Liver (tissue), 3 donors: ENCODE results near the gene CCDC141.

Experiments used
- ATF3 ChIP-seq: IDR thresholded peaks from 2 replicates; pipeline ENCODE4 v1.6.1; 2016; ENCODE audit warnings: antibody characterized with exemption
- FOXA1 ChIP-seq: IDR thresholded peaks from 2 replicates; pipeline ENCODE4 v1.6.1; 2016; ENCODE audit warnings: antibody characterized with exemption
- HNF4A ChIP-seq, 2 donors: conservative IDR thresholded peaks; 2 replicates each; pipeline ENCODE4 v1.6.1; 2016; ENCODE audit warnings: antibody characterized with exemption in 2 of 2, mild to moderate bottlenecking in 2 of 2
- JUND ChIP-seq, 2 donors: IDR thresholded peaks; 2 replicates each; pipeline ENCODE4 v1.6.1; 2016; ENCODE audit warnings: antibody characterized with exemption in 2 of 2
- MAX ChIP-seq: IDR thresholded peaks from 2 replicates; pipeline ENCODE4 v1.6.1; 2016; ENCODE audit warnings: antibody characterized with exemption
- RAD21 ChIP-seq, 2 donors: IDR thresholded peaks; 2 replicates each; pipeline ENCODE4 v1.6.1; 2016; ENCODE audit warnings: antibody characterized with exemption in 2 of 2, mild to moderate bottlenecking in 2 of 2
- RXRA ChIP-seq, 2 donors: IDR thresholded peaks; 2 replicates each; pipeline ENCODE4 v1.6.1; 2017 to 2018; ENCODE audit warnings: antibody characterized with exemption in 2 of 2, mild to moderate bottlenecking in 1 of 2
- TAF1 ChIP-seq: conservative IDR thresholded peaks from 2 replicates; pipeline ENCODE4 v1.6.1; 2016; ENCODE audit warnings: antibody characterized with exemption, mild to moderate bottlenecking
- TF ChIP-seq, protein P1 (sequence below): fragments of 150-350 bp; IDR thresholded peaks from 2 replicates; pipeline ENCODE4 v1.5.1; 2017; ENCODE audit warnings: improper control_type of control experiment, low read depth, low read length; ENCODE audit not compliant: missing input control
- TF ChIP-seq, protein P2 (sequence below): IDR thresholded peaks from 2 replicates; pipeline ENCODE4 v1.6.1; 2016; ENCODE audit warnings: antibody characterized with exemption, mild to moderate bottlenecking
- donor health status: healthy.
- donor health status: healthy.

DNA sequence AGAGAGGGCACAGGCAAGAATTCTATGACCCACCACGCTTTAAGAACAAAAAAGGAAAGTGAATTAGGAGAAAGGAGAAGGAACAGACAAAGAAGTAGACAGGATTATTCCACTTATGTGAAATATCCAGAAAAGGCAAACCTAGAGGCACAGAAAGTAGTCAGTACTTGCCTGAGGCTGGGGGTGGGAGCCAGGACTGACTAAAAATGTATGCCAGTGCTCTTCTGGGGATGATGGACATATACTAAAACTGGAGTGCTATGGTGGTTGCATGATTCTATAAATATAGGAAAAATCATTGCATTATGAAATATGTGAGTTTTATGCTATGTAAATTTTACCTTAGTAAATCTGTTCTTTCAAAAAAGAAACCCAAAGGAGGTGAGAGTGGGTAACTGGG lies 168.9 kb downstream of the CCDC141 start:
- TF ChIP-seq, protein P1, sequence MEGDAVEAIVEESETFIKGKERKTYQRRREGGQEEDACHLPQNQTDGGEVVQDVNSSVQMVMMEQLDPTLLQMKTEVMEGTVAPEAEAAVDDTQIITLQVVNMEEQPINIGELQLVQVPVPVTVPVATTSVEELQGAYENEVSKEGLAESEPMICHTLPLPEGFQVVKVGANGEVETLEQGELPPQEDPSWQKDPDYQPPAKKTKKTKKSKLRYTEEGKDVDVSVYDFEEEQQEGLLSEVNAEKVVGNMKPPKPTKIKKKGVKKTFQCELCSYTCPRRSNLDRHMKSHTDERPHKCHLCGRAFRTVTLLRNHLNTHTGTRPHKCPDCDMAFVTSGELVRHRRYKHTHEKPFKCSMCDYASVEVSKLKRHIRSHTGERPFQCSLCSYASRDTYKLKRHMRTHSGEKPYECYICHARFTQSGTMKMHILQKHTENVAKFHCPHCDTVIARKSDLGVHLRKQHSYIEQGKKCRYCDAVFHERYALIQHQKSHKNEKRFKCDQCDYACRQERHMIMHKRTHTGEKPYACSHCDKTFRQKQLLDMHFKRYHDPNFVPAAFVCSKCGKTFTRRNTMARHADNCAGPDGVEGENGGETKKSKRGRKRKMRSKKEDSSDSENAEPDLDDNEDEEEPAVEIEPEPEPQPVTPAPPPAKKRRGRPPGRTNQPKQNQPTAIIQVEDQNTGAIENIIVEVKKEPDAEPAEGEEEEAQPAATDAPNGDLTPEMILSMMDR: no peak
- TF ChIP-seq HNF4A (conservative IDR thresholded peaks at IDR 0.05) (no peak), RAD21 (IDR thresholded peaks at IDR 0.05) (no peak), FOXA1 (no peak), ATF3 (no peak), TAF1 (no peak), MAX (no peak), RXRA (IDR thresholded peaks at IDR 0.05) (no peak), JUND (IDR thresholded peaks at IDR 0.05) (no peak)
- TF ChIP-seq, protein P2, sequence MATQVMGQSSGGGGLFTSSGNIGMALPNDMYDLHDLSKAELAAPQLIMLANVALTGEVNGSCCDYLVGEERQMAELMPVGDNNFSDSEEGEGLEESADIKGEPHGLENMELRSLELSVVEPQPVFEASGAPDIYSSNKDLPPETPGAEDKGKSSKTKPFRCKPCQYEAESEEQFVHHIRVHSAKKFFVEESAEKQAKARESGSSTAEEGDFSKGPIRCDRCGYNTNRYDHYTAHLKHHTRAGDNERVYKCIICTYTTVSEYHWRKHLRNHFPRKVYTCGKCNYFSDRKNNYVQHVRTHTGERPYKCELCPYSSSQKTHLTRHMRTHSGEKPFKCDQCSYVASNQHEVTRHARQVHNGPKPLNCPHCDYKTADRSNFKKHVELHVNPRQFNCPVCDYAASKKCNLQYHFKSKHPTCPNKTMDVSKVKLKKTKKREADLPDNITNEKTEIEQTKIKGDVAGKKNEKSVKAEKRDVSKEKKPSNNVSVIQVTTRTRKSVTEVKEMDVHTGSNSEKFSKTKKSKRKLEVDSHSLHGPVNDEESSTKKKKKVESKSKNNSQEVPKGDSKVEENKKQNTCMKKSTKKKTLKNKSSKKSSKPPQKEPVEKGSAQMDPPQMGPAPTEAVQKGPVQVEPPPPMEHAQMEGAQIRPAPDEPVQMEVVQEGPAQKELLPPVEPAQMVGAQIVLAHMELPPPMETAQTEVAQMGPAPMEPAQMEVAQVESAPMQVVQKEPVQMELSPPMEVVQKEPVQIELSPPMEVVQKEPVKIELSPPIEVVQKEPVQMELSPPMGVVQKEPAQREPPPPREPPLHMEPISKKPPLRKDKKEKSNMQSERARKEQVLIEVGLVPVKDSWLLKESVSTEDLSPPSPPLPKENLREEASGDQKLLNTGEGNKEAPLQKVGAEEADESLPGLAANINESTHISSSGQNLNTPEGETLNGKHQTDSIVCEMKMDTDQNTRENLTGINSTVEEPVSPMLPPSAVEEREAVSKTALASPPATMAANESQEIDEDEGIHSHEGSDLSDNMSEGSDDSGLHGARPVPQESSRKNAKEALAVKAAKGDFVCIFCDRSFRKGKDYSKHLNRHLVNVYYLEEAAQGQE: no peak
